Glutamatergic neuron (in vitro differentiated cells): Measurements from ENCODE around the gene ZNF513. TPM values are rescaled to one million over a fixed set of nuclear protein-coding genes. Genes with fewer than 3 reads are reported as not detected.
A peak's percentile ranks its signal among the peaks of the same experiment; 100 is the strongest.
"Not testable (repeated sequence)": the region's sequence is repeated elsewhere in the genome, so short reads cannot be mapped to it uniquely, and the experiment has no call there.

Experiments
- DNase-seq: peaks from one replicate; pipeline ENCODE4 v3.0.0; 2022
- H3K27ac Mint-ChIP-seq: one replicate; pipeline ENCODE4 v1.8.0; 2020; ENCODE audit warnings: mild to moderate bottlenecking, mixed read lengths, inconsistent platforms; ENCODE audit not compliant: unreplicated experiment
- H3K27me3 Mint-ChIP-seq: one replicate; pipeline ENCODE4 v1.8.0; 2020; ENCODE audit warnings: mild to moderate bottlenecking, moderate library complexity, mixed read lengths, inconsistent platforms; ENCODE audit not compliant: unreplicated experiment
- H3K36me3 Mint-ChIP-seq: one replicate; pipeline ENCODE4 v1.8.0; 2020; ENCODE audit warnings: mild to moderate bottlenecking, mixed read lengths, inconsistent platforms; ENCODE audit not compliant: unreplicated experiment
- H3K4me1 Mint-ChIP-seq: one replicate; pipeline ENCODE4 v1.8.0; 2020; ENCODE audit warnings: mild to moderate bottlenecking, low read depth, mixed read lengths, inconsistent platforms; ENCODE audit not compliant: unreplicated experiment
- H3K4me3 Mint-ChIP-seq: one replicate; pipeline ENCODE4 v1.8.0; 2020; ENCODE audit warnings: mild to moderate bottlenecking, mixed read lengths, inconsistent platforms; ENCODE audit not compliant: unreplicated experiment
- H3K9me3 Mint-ChIP-seq: one replicate; pipeline ENCODE4 v1.8.0; 2020; ENCODE audit warnings: mild to moderate bottlenecking, moderate library complexity, mixed read lengths, inconsistent platforms; ENCODE audit not compliant: unreplicated experiment
- total RNA-seq: library from RNA; stranded (reverse); fragmentation: NEBNext Ultra II Directional; extraction: Animal tissue kit (Norgen Biotek cat#: 25700); gene quantifications from one replicate; pipeline ENCODE4 v1.2.1, GENCODE V29; 2021; ENCODE audit not compliant: unreplicated experiment
- TF ChIP-seq, protein P1 (sequence below): fragments of 200-600 bp; sonication (generic); IDR thresholded peaks from one replicate; pipeline ENCODE4 v1.5.0; 2021; ENCODE audit not compliant: partially characterized antibody, unreplicated experiment

Gene ZNF513
- total RNA-seq, 1 donor from 2014 or later: 30.2 TPM

DNA sequence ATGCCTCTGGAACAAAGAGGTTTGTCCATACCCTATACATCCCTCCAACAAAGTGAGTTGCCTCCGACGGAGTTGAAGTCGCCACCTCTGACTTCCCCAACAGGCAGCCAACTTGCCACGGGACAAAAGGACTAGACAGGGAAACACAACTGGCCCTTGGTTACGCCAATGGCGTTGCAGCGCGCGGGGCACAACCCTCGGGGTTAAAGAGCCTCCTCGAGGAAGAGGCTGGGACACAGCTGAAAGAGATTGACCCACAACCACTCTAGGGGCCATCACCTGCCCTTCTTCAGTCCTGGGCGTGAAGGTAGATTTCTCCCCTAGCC is 24.5 kb downstream of the ZNF513 start:
- H3K9me3 Mint-ChIP-seq: peaks cover 19% of the 10 kb centered on the region
- peak; percentile 47 for DNase-seq
- H3K27me3 Mint-ChIP-seq: peaks cover 14% of the 10 kb centered on the region
- H3K4me3 Mint-ChIP-seq: peak overlapping the region; percentile 100
- H3K27ac Mint-ChIP-seq: peak overlapping the region; percentile 100
- H3K36me3 Mint-ChIP-seq: no peaks in the 10 kb centered on the region
- H3K4me1 Mint-ChIP-seq: peaks cover 10% of the 10 kb centered on the region
- TF ChIP-seq, protein P1, sequence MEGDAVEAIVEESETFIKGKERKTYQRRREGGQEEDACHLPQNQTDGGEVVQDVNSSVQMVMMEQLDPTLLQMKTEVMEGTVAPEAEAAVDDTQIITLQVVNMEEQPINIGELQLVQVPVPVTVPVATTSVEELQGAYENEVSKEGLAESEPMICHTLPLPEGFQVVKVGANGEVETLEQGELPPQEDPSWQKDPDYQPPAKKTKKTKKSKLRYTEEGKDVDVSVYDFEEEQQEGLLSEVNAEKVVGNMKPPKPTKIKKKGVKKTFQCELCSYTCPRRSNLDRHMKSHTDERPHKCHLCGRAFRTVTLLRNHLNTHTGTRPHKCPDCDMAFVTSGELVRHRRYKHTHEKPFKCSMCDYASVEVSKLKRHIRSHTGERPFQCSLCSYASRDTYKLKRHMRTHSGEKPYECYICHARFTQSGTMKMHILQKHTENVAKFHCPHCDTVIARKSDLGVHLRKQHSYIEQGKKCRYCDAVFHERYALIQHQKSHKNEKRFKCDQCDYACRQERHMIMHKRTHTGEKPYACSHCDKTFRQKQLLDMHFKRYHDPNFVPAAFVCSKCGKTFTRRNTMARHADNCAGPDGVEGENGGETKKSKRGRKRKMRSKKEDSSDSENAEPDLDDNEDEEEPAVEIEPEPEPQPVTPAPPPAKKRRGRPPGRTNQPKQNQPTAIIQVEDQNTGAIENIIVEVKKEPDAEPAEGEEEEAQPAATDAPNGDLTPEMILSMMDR: no peak

DNA sequence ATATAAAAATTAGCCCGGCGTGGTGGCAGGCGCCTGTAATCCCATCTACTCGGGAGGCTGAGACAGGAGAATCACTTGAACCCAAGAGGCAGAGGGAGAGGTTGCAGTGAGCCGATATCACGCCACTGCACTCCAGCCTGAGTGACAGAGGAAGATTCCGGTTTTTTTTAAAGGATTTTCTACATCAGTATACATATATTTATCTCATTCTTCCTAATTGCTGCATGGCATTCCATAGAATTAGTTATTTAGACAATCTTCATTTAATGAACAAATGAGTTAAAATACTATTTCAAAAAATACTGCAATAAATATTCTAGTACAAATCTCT is 26.0 kb downstream of the ZNF513 start:
- Mint-ChIP-seq H3K4me3 (peak overlapping the region; percentile 100), H3K36me3 (no peaks in the 10 kb centered on the region), H3K4me1 (peaks cover 10% of the 10 kb centered on the region), H3K27ac (no peak overlapping the region), H3K9me3 (peaks cover 19% of the 10 kb centered on the region), H3K27me3 (peaks cover 14% of the 10 kb centered on the region)
- TF ChIP-seq, protein P1: no peak
- no peak for DNase-seq

DNA sequence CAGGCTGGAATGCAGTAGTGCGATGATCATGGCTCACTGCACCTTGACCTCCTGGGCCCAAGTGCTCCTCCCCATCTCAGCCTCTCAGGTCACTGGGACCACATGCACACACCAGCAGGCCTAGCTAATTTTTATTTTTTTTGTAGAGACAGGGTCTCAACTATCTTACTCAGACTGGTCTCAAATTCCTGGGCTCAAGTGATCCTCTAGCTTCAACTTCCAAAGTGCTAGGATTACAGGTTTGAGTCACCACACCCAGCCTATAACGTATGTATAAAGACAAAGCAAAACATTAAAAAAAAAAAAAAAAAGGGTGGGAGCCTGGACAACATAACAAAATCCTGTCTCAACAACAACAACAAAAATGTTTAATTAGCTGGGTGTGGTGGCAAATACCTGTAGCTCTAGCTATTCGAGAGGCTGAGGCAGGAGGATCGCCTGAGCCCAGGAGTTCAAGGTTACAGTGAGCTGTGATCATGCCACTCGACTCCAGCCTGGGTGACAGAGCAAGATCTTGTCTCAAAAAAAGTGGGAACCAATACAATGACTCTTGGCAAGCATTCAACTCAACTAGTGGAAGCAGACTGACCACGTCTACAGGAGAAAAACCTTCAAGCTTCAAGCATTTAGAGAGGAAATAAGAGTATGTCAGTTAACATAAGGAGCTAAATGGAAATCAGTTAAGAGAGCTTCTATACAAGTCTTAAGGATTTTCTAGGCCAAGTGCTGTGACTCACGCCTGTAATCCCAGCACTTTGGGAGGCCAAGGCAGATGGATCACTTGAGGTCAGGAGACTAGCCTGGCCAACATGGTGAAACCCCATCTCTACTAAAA is 26.6 kb downstream of the ZNF513 start:
- Mint-ChIP-seq H3K9me3 (peaks cover 19% of the 10 kb centered on the region), H3K4me1 (peaks cover 10% of the 10 kb centered on the region), H3K27ac (no peak overlapping the region), H3K36me3 (no peaks in the 10 kb centered on the region), H3K27me3 (peaks cover 14% of the 10 kb centered on the region), H3K4me3 (no peak overlapping the region)
- DNase-seq: no peak
- TF ChIP-seq, protein P1: no peak

DNA sequence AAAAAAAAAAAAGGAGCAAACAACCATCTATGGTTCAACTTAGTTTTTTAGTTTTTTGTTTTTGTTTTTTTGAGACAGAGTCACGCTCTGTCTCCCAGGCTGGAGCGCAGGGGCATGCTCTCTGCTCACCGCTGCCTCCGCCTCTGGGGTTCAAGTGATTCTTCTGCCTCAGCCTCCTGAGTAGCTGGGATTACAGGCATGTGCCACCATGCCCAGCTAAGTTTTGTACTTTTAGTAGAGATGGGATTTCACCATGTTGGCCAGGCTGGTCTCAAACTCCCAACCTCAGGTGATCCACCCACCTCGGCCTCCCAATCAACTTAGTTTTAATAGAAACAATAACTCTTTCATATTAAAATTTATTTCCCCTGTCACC is 27.2 kb downstream of the ZNF513 start:
- H3K27ac Mint-ChIP-seq, H3K36me3 Mint-ChIP-seq, H3K4me3 Mint-ChIP-seq, DNase-seq: not testable (repeated sequence)
- Mint-ChIP-seq H3K4me1 (peaks cover 10% of the 10 kb centered on the region), H3K9me3 (peaks cover 16% of the 10 kb centered on the region), H3K27me3 (peaks cover 11% of the 10 kb centered on the region)

DNA sequence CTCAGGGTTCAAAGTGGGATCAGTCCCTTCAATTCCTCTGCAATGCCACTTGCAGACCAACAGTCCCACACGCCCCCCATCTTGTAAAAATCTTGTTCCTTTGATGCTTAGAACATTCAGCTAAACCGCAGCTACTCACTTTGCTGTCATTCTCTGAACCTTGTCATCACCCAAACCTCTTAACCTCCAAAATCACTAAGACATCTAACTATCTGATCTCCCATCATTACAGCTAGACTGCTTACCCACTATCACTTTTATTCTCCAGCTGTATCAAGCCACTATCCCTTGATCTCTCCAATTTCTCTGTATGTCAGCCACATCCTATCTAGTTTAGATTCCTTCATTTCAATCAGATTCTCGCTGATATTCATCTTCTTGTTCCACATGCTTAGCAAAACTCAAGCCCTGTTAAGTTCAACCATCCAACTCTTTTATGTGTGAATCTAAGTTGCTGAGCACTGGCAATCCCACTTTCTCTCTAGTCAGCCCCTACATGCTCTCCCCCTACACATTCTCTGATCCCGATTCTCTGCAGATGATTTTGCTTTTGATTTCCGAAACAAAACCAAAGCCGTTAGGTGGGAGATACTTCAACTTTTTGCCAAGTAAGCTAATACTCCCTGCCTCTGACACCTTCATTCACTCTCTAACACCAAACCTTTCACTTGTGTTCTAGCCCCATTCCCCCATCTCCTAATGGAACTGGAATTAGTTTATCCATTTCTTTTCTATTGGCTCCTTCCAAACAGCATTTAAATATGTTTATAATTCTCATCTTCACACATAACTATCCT is 28.5 kb downstream of the ZNF513 start:
- DNase-seq: no peak
- Mint-ChIP-seq H3K4me3 (no peak overlapping the region), H3K36me3 (no peaks in the 10 kb centered on the region), H3K4me1 (peaks cover 10% of the 10 kb centered on the region), H3K27me3 (peaks cover 10% of the 10 kb centered on the region), H3K9me3 (peaks cover 16% of the 10 kb centered on the region), H3K27ac (no peak overlapping the region)
- TF ChIP-seq, protein P1: no peak
